Measurements from ENCODE around the gene PCCB.

PCCB gene

GRCh38 chr3:136247855-136248590, 2.1 kb upstream of the PCCB start:
- in situ Hi-C loops (cut with MboI; ENCODE audit: low pct_unique_long_range_greater_than_20kb, low sequenced_read_pairs, unreplicated experiment) = no loop called here

DNA sequence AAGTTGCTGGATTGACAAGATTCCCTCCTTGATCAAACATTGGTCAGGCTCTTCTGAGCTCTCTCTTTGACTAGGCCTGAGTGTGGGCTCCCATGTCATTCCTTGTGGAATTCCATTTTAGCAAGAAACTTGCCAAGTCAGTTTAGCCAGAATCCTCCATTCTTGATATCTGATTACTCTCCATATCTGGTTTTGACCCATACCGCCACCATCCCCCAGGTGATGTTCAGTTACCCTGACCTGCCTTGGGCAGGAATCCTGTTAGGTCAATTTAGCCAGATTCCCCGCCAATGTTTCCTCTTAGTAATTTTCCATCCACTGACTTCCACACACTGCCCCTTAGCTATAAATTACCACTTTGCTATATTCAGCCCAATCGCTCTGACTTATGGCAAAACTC, 1.0 kb upstream of the PCCB start:
- in situ Hi-C loops (cut with MboI; ENCODE audit: low pct_unique_long_range_greater_than_20kb, low sequenced_read_pairs, unreplicated experiment) = no loop called here
- no peak for DNase-seq (ENCODE audit: low spot score)

More at GRCh38 chr3:136247855-136248590, 2.1 kb upstream of the PCCB start:
- no peak for DNase-seq (ENCODE audit: low spot score)
- no peak for TF ChIP-seq CTCF (IDR thresholded peaks at IDR 0.05; ENCODE audit: extremely low read depth, insufficient read depth, missing control alignments)

GRCh38 chr3:136249593-136249992, 547 bp upstream of the PCCB start:
- in situ Hi-C loops (cut with MboI; ENCODE audit: low pct_unique_long_range_greater_than_20kb, low sequenced_read_pairs, unreplicated experiment) = no loop called here
- DNase-seq (ENCODE audit: low spot score) = no peak
- no peak for TF ChIP-seq CTCF (IDR thresholded peaks at IDR 0.05; ENCODE audit: extremely low read depth, insufficient read depth, missing control alignments)

More for the DNA sequence above, 1.0 kb upstream of the PCCB start:
- no peak for TF ChIP-seq CTCF (IDR thresholded peaks at IDR 0.05; ENCODE audit: extremely low read depth, insufficient read depth, missing control alignments)

- in situ Hi-C loops (cut with MboI; ENCODE audit: low pct_unique_long_range_greater_than_20kb, low sequenced_read_pairs, unreplicated experiment) = no loop called here
- DNase-seq (ENCODE audit: low spot score) = peak; percentile 55
- TF ChIP-seq CTCF (IDR thresholded peaks at IDR 0.05; ENCODE audit: extremely low read depth, insufficient read depth, missing control alignments) = peak; percentile 40
Measured at GRCh38 chr3:136250903-136251460, 842 bp downstream of the PCCB start.

GRCh38 chr3:136251511-136251910, 1.4 kb downstream of the PCCB start:
- DNase-seq (ENCODE audit: low spot score) = peak; percentile 24
- in situ Hi-C loops (cut with MboI; ENCODE audit: low pct_unique_long_range_greater_than_20kb, low sequenced_read_pairs, unreplicated experiment) = no loop called here
- TF ChIP-seq CTCF (IDR thresholded peaks at IDR 0.05; ENCODE audit: extremely low read depth, insufficient read depth, missing control alignments) = no peak

DNA sequence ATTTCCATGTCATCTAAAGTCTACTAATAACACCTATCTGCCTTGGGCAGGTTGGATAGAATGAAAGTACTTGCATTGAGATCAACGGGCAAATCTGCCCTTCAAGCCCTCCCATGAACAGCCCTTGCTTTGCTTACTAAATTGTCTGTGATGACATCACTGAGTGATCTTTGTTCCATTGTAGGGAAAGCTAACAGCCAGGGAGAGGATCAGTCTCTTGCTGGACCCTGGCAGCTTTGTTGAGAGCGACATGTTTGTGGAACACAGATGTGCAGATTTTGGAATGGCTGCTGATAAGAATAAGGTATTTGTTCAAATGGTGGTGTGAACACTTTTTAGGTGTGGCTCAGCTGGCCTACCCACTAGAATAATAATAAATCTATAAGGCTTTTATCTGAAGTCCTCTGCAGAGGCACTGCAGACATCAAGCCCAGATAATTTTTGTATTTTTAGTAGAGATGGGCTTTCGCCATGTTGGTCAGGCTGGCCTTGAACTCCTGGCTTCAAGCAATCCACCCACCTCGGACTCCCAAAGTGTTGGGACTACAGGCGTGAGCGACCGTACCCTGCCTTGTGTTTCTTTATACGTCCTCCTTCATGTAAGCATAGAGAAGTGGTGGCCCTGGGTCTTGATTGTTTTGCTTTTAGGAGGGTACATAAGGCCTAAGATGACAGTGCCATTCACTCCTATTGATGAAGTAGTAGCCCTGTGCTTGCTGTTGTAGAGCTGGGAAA, 5.7 kb downstream of the PCCB start:
- in situ Hi-C loops (cut with MboI; ENCODE audit: low pct_unique_long_range_greater_than_20kb, low sequenced_read_pairs, unreplicated experiment) = no loop called here
- no peak for DNase-seq (ENCODE audit: low spot score)
- no peak for TF ChIP-seq CTCF (IDR thresholded peaks at IDR 0.05; ENCODE audit: extremely low read depth, insufficient read depth, missing control alignments)
